Endothelial cell of umbilical vein (primary cell): ENCODE data around the gene RRP1. TPM values are rescaled to one million over a fixed set of nuclear protein-coding genes. Genes with fewer than 3 reads are reported as not detected.

ENCODE experiments used
- BruUV-seq: library from RNA; stranded (reverse); fragments of 400-500 nt; replicated peaks from 2 replicates; lab custom pipeline; 2021; lab: Mats Ljungman, UMichigan
- CTCF ChIA-PET: fragments of 300-600, 350-600 bp; sonication (Branson Sonifier 250); formaldehyde crosslinking; loops from one replicate; lab custom pipeline; 2021; ENCODE audit warnings: antibody characterized with exemption, inconsistent platforms; lab: Charles Lee
- POLR2A ChIA-PET: fragments of 300-600, 350-600 bp; sonication (Branson Sonifier 250); formaldehyde crosslinking; loops from one replicate; lab custom pipeline; 2021; ENCODE audit warnings: antibody characterized with exemption, inconsistent platforms; lab: Charles Lee
- DNase-seq: peaks from one replicate; pipeline ENCODE4 v3.0.0-alpha.2; 2011; ENCODE audit warnings: low read depth, low spot score
- FAIRE-seq: peaks from 2 replicates; lab custom pipeline; 2011; peaks lifted over from hg19 to GRCh38; lab: Jason Lieb, UNC
- H2AFZ ChIP-seq: 2 replicates; pipeline ENCODE4 v1.6.0; 2012; ENCODE audit warnings: low read depth, low read length, control low read depth, inconsistent platforms
- H3K27ac ChIP-seq: 2 replicates; pipeline ENCODE4 v1.5.1; 2011; ENCODE audit warnings: low read depth, mild to moderate bottlenecking, control low read depth, low read length, moderate library complexity; ENCODE audit not compliant: insufficient read depth
- H3K27me3 ChIP-seq, 2 experiments: 2 replicates each; pipeline versions ENCODE4 v1.6.0 to v1.6.1; 2011; ENCODE audit warnings: low read length in 2 of 2, mixed read lengths in 1 of 2; ENCODE audit not compliant: control insufficient read depth in 2 of 2, insufficient read depth in 2 of 2
- H3K36me3 ChIP-seq, 2 experiments: 2 replicates in 1 of 2; 3 replicates in 1 of 2; pipeline ENCODE4 v1.5.1; 2011; ENCODE audit warnings: low read length in 2 of 2, mild to moderate bottlenecking in 1 of 2, moderate library complexity in 1 of 2; ENCODE audit not compliant: control insufficient read depth in 2 of 2, insufficient read depth in 2 of 2; ENCODE audit errors: extremely low read depth in 1 of 2
- H3K4me1 ChIP-seq: 3 replicates; pipeline ENCODE4 v1.5.1; 2011; ENCODE audit warnings: mild to moderate bottlenecking, low read length; ENCODE audit not compliant: control insufficient read depth, insufficient read depth; ENCODE audit errors: extremely low read depth
- H3K4me2 ChIP-seq: 2 replicates; pipeline ENCODE4 v1.6.1; 2011; ENCODE audit warnings: low read length, control low read depth, mixed read lengths; ENCODE audit not compliant: insufficient read depth
- H3K4me3 ChIP-seq, 3 experiments: fragments of 200-600 bp in 1 of 3; sonication (generic), shearing (Covaris generic) in 1 of 3; replicated peaks in 1 of 3; 2 replicates each; pipeline ENCODE4 v1.5.1; 2011 to 2016; ENCODE audit warnings: control low read depth in 3 of 3, low read length in 3 of 3, mild to moderate bottlenecking in 2 of 3, inconsistent platforms in 1 of 3, low read depth in 1 of 3, moderate library complexity in 1 of 3; ENCODE audit not compliant: insufficient read depth in 1 of 3
- H3K79me2 ChIP-seq: 2 replicates; pipeline ENCODE4 v1.6.0; 2012; ENCODE audit warnings: low read length, inconsistent platforms; ENCODE audit not compliant: control insufficient read depth, insufficient read depth
- H3K9ac ChIP-seq: replicated peaks from 2 replicates; pipeline ENCODE3; 2011; ENCODE audit warnings: low read length, control low read depth; ENCODE audit not compliant: insufficient read depth; ENCODE audit errors: extremely low read depth
- H3K9me1 ChIP-seq: replicated peaks from 3 replicates; pipeline ENCODE4 v1.6.0; 2011; ENCODE audit warnings: mild to moderate bottlenecking, low read length; ENCODE audit not compliant: control insufficient read depth, insufficient read depth; ENCODE audit errors: extremely low read depth
- H3K9me3 ChIP-seq: replicated peaks from 2 replicates; pipeline ENCODE4 v1.5.1; 2012; ENCODE audit warnings: low read length, inconsistent platforms; ENCODE audit not compliant: control insufficient read depth, insufficient read depth
- H4K20me1 ChIP-seq: replicated peaks from 2 replicates; pipeline ENCODE3; 2011; ENCODE audit warnings: mild to moderate bottlenecking, low read length; ENCODE audit not compliant: control insufficient read depth, insufficient read depth; ENCODE audit errors: extremely low read depth
- CTCF ChIP-seq, 2 donors: IDR thresholded peaks; 1 replicate in 1 of 2; 2 replicates in 1 of 2; pipeline ENCODE4 v1.5.1; 2011; ENCODE audit warnings: low read length in 2 of 2, mild to moderate bottlenecking in 2 of 2, moderate library complexity in 2 of 2, control low read depth in 1 of 2, inconsistent platforms in 1 of 2, low read depth in 1 of 2; ENCODE audit not compliant: insufficient read depth in 1 of 2; ENCODE audit errors: extremely low read depth in 1 of 2
- EZH2 ChIP-seq: IDR thresholded peaks from 2 replicates; pipeline ENCODE4 v1.6.1; 2012; ENCODE audit warnings: borderline replicate concordance, low read depth, mild to moderate bottlenecking, moderate library complexity, low read length, inconsistent platforms; ENCODE audit not compliant: severe bottlenecking
- FOS ChIP-seq: IDR thresholded peaks from 2 replicates; pipeline ENCODE4 v1.6.1; 2011; ENCODE audit warnings: mild to moderate bottlenecking, low read length, moderate library complexity, borderline replicate concordance; ENCODE audit not compliant: insufficient read depth
- GATA2 ChIP-seq: IDR thresholded peaks from 2 replicates; pipeline ENCODE4 v1.7.0; 2011; ENCODE audit warnings: low read depth, mild to moderate bottlenecking, moderate library complexity, mixed read lengths, low read length; ENCODE audit not compliant: insufficient read length, insufficient read depth
- JUN ChIP-seq: IDR thresholded peaks from 2 replicates; pipeline ENCODE4 v1.6.1; 2011; ENCODE audit warnings: borderline replicate concordance, low read depth; ENCODE audit not compliant: insufficient read length, insufficient read depth
- MAX ChIP-seq: IDR thresholded peaks from 2 replicates; pipeline ENCODE4 v1.6.1; 2011; ENCODE audit not compliant: insufficient read depth, insufficient read length
- MYC ChIP-seq: IDR thresholded peaks from one replicate; pipeline ENCODE4 v1.6.1; 2011; ENCODE audit warnings: mild to moderate bottlenecking, low read depth, low read length
- POLR2A ChIP-seq: IDR thresholded peaks from 2 replicates; pipeline ENCODE4 v1.6.1; 2012; ENCODE audit warnings: low read depth, mild to moderate bottlenecking, control low read depth, low read length
- POLR2AphosphoS5 ChIP-seq: IDR thresholded peaks from 2 replicates; pipeline ENCODE4 v1.6.1; 2012; ENCODE audit warnings: low read depth, mild to moderate bottlenecking, control low read depth, low read length, moderate library complexity; ENCODE audit not compliant: insufficient read depth
- dilution Hi-C: fragments of 300-500 bp; cut with MboI; formaldehyde crosslinking; loops from one replicate; pipeline ENCODE4 v1.15.0; 2019; ENCODE audit warnings: low sequenced_read_pairs; ENCODE audit not compliant: extremely low pct_ligation_motif_present
- intact Hi-C: fragments of 100-400 bp; cut with micrococcal nuclease; formaldehyde crosslinking; loops from one replicate; pipeline ENCODE4 v1.10.0; 2022
- polyA plus RNA-seq, 4 experiments: library from polyadenylated mRNA; depleted of rRNA in 3 of 4; stranded (reverse) in 3 of 4; unstranded in 1 of 4; fragments of >200 nt; gene quantifications; 2 replicates each; pipeline versions ENCODE4 v1.2.1 to v1.2.3, GENCODE V29; 2011 to 2012; ENCODE audit warnings: missing spikeins in 1 of 4
- total RNA-seq: library from RNA; stranded (reverse); gene quantifications from 2 replicates; pipeline ENCODE4 v1.2.3, GENCODE V29; 2021

The RRP1 gene
- total and polyA plus RNA-seq, 2 donors (not counting 3 experiments of a cell fraction or from before 2014, with no cell fraction given) = 15.2 to 36.3 TPM

GRCh38 chr21:43794311-43794710 lies 4.9 kb downstream of the RRP1 start:
- intact Hi-C loops (no loop called here), dilution Hi-C loops (no loop called here)
- H3K27me3 ChIP-seq = no peaks in the 10 kb centered on the region
- FAIRE-seq (no peak), DNase-seq (no peak)
- H3K79me2 ChIP-seq = peaks cover 52% of the 10 kb centered on the region
- H2AFZ ChIP-seq = no peak overlapping the region
- no peak overlapping the region for H3K4me2 ChIP-seq
- POLR2A ChIA-PET = no interaction called here
- BruUV-seq = no TSS peak
- no peaks in the 10 kb centered on the region for H4K20me1 ChIP-seq
- H3K27ac ChIP-seq = no peak overlapping the region
- H3K4me1 ChIP-seq = peaks cover 7% of the 10 kb centered on the region
- H3K9me3 ChIP-seq = no peaks in the 10 kb centered on the region
- CTCF ChIA-PET = no interaction called here
- no peak for TF ChIP-seq POLR2AphosphoS5
- TF ChIP-seq CTCF (IDR thresholded peaks at IDR 0.05; ENCODE audit: extremely low read depth in 1 of 2, insufficient read depth in 1 of 2, low read depth in 1 of 2, low read length in 2 of 2) = no peak
- TF ChIP-seq EZH2 = no peak
- no peak for TF ChIP-seq MYC
- TF ChIP-seq MAX = no peak
- no peak for TF ChIP-seq FOS
- no peak for TF ChIP-seq POLR2A
- TF ChIP-seq GATA2 = no peak
- TF ChIP-seq JUN = no peak
- no peak overlapping the region for H3K4me3 ChIP-seq
- H3K9me1 ChIP-seq = no peaks in the 10 kb centered on the region
- peaks cover 23 to 56% of the 10 kb centered on the region in 2 experiments for H3K36me3 ChIP-seq
- H3K9ac ChIP-seq = no peak overlapping the region
